Left renal cortex interstitium (tissue), 4 donors: ENCODE data around the gene PDILT. TPM values are rescaled to one million over a fixed set of nuclear protein-coding genes. Genes with fewer than 3 reads are reported as not detected.
"Not testable (repeated sequence)": the region's sequence is repeated elsewhere in the genome, so short reads cannot be mapped to it uniquely, and the experiment has no call there.

ENCODE experiments used
- DNase-seq, 4 donors: peaks; one replicate each; pipeline ENCODE4 v3.0.0-alpha.2; 2013; ENCODE audit warnings: low read depth in 4 of 4, low spot score in 2 of 4, missing footprints in 1 of 4
- polyA plus RNA-seq, 4 donors: library from polyadenylated mRNA; unstranded; fragments of 120-200 nt; gene quantifications; one replicate each; pipeline ENCODE4 v1.2.1, GENCODE V29; 2013; ENCODE audit not compliant: insufficient read length in 4 of 4

PDILT gene
- polyA plus RNA-seq, result under 1 TPM in 2 of 4 donors, not detected in 2; 0.14 to 0.23 TPM

- DNase-seq, result no peak
Observed at GRCh38 chr16:20404637-20405036, at the start of gene PDILT. PDILT (minus strand) TSS chr16:20404737; CDS start chr16:20399300, 5,437 bp downstream.

GRCh38 chr16:20453633-20454032 is 49.1 kb upstream of the PDILT start:
- DNase-seq, result not testable (repeated sequence)

DNA sequence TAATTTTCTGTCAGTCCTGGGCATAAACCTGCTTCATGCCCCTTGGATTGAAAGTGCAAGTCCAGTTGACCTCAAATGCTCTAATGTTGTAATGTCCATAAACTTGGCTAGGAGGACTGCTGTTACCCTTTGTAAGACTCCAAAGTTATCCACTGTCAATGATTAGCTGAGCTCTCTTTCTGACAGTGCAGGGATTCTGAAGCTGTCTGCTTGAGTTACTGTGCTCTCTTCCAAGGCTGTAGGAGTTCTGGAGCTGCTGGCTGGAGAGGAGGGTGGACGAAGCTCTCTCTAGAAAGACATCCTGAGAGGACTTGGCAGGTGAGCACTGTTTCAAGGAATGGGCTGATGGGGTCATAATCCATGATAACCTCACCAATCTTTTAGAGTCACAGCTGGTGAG is 46.8 kb upstream of the PDILT start, which contains the start of gene ACSM2A:
TSS of gene ACSM2A (plus strand) at position 158 of the 400 bp plus-strand sequence. CDS start 8,594 bp downstream, outside the sequence.
- not testable (repeated sequence) for DNase-seq

DNA sequence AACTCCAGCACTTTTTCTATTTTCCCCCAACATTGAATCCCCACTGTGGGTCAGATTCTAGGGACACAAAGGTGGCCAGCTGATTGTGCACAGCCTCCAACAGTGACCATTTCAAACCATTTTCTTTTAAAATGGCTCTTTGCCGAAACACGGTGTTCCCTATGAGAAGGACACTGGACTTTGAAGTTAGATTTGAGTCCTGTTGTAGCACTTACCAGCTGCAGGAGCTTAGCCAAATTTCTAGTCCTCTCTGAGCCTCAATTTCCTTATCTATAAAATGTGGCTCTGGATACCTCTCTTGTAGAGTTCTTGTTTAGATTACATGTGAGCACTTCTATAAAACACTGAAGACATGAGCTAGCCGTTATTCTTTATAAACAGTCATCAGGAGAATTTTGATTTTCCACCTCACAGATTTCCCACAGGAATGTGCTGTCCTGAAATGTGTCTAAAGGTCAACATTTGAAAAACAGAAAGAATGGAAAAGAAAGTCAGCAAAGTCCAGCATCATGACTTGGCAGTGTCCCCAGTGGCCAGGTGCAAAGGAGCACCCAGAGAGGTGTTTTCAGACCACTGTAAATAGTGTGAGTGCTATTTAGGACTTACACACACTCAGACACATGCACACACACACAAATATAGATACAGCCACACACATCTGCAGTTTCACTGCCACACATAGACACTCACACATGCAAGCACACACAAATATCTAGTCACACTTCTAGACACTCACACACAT is 42.3 kb upstream of the PDILT start:
- not testable (repeated sequence) for DNase-seq

DNA sequence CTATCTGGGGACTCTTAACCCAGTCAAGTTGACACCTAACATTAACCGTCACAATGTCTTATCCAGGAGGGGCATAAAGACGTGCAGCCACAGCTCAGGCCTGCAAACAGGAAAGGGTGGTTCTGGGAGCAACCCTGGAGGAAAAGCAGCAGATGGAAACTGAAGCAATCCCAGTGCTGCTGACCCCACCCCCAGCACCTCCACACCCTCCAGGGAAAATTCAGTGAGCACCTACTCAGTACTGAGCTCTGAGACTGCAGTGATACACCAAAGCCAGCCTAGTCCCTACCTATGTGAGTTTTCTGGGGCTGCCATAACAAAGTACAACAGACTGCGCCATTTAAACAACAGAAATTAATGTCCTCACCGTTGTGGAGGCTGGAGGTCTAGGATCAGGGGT is 37.3 kb upstream of the PDILT start:
- DNase-seq, result not testable (repeated sequence)

- no peak for DNase-seq
Observed at GRCh38 chr16:20441191-20441590, 36.7 kb upstream of the PDILT start.

- not testable (repeated sequence) for DNase-seq
Observed at GRCh38 chr16:20440731-20441130, 36.2 kb upstream of the PDILT start.

GRCh38 chr16:20439820-20440231 is 35.3 kb upstream of the PDILT start:
- DNase-seq, result not testable (repeated sequence)

GRCh38 chr16:20438950-20439349 is 34.4 kb upstream of the PDILT start:
- DNase-seq, result not testable (repeated sequence)

- DNase-seq, result no peak
Observed at GRCh38 chr16:20430948-20431347, 26.4 kb upstream of the PDILT start.

DNA sequence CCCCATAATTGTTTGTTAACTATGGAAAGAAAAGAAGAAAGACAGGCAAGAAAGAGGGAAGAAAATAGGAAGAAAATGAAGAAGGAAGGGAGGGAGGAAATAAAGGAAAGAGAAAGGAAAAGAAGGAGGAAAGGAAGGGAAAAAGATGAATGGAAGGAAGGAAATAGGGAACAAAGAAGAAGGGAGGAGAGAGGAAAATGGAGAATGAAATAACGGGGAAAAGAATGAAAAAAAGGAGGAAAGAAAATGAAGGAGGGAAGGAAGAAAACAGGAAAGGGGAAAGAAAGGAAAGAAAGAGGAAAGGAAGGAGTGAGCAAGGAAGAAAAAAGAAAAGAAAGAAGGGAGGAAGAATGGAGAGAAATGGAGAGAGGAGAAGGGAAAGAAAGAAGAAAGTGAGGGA is 25.9 kb upstream of the PDILT start:
- DNase-seq, result not testable (repeated sequence)

DNA sequence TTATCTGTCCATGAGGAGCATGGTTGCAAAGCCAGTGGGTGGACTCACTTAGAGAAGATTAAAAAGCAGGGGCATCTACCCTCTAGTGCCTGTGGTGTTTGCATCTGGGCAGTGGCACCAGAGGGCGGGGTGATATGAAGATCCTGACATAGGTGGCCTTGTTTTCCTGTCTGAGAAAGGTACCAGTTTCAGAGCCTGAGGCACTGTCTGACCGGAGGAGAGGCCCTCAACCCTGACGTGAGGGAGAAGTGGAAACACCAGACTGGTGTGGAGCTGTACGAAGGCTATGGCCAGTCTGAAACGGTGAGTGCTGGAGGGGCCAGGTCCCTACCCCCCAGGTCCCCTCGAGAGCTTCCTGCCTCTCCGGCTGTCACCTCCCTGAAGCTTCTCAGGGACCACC is 25.0 kb upstream of the PDILT start:
- DNase-seq, result not testable (repeated sequence)

DNA sequence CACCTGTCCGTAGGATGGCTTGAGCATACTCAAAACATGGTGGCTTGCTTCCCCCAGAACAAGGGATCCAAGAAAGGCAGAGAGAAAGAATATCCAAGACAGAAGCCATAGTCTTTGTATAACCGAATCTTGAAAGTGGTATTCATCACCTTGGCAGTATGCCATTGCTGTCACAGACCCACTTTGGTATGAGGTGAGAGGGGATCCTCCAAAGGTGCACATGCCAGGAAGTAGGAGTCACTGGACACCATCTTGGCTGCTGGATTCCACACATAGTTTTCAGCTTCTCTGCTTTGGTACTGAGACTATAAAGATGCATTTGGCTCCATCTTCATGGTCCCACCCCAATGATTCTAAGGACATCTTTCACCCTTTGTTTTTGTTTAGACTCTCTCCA is 22.9 kb upstream of the PDILT start:
- not testable (repeated sequence) for DNase-seq

DNA sequence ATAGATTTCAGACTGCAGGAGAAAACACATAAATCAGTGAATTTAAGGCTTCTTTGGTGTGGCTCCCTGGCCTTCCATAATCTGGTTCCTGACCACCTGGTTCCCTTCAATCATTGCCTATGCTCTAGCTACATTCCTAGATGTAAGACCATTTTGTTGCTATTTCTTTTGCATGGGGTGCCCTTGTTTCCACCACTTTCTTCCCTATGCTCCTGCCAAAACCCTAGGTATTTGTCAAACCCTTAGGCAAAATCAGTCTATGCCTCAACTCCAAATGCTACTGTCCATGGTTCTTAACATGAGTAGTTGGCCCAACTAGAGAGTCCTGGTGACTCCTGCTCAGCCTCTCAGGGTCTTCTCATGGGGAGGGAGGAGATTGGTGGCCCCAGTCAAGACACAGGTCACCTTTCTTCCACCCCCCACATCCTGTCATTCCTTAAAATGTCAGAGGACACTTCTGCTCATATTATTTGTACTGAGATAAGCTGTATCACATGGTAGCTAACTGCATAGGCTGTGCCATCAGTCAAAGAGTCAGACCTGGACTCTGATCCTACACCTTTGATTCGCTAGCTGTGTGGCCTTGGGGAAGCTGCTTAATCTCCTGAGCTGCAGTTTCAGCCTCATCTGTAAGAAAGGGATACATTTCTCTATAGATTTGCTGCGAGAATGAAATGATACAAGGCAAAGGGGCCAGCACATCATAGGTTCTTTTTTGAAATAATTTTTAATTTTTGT is 19.8 kb upstream of the PDILT start:
- no peak for DNase-seq

GRCh38 chr16:20423772-20424128 is 19.2 kb upstream of the PDILT start:
- not testable (repeated sequence) for DNase-seq

- DNase-seq, result not testable (repeated sequence)
Observed at GRCh38 chr16:20421748-20422147, 17.2 kb upstream of the PDILT start.

- DNase-seq, result not testable (repeated sequence)
Observed at GRCh38 chr16:20419093-20419492, 14.6 kb upstream of the PDILT start.

DNA sequence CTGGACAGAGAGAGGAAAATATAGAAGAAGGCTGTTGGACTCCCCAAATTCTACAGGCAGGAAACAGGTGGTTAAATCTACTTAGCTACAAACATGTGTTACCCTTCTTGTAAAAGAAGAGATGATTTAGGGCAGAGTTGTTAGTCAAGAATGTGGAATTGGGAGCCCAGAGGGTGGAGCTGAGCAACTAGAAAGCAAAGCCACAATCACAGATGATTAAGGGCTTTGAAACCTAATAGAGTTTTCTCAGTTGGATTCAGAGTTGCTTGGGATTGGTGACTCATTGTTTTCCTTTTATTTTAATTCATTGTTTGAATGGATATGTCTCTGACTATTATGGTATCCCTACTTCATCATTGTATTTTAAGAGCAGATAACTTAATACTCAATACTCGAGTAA is 11.0 kb upstream of the PDILT start:
- DNase-seq, result no peak

- no peak for DNase-seq
Observed at GRCh38 chr16:20411055-20411454, 6.5 kb upstream of the PDILT start.

GRCh38 chr16:20410121-20410723 is 5.7 kb upstream of the PDILT start:
- no peak for DNase-seq

DNA sequence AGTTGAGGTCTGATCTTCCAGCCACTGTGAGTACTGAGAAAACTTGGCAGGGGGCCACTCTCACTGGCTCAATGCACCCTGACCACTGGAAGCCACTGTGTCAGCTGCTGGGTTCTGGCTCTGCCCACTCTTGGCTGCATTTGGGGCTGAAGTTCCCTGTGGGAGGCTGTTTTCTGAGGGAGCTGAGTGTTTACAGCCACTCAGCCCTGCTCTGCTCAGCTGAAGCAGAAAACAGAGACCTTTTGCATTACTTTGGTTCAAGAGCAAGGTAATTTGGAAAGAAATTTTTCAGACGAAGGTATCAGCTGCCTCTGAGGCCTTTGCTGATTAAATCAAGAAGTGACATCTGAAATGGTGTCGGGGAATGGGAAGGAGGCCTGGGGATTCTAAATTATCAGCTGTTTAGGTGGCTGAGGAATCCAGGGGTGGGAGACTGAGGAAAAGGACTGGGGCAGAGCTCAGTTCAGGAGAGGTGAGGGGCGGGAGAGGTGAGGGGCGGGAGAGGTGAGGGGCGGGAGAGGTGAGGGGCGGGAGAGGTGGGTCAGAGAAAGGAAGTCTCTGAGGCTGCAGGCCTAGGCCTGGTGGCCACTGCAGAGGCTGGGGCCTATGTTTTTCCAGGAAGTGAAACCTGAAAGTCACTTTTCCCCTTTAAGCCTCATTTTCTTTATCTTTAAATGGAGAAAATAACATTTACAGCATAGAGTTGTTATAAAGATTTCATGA is 5.0 kb upstream of the PDILT start, which contains the start of gene ACSM5:
TSS of gene ACSM5 (plus strand) at position 137 of the 723 bp plus-strand sequence. CDS start 1,951 bp downstream, outside the sequence.
- no peak for DNase-seq
